SK-N-SH (cell line): ENCODE data around the gene ZNF140. TPM values are rescaled to one million over a fixed set of nuclear protein-coding genes. Genes with fewer than 3 reads are reported as not detected.

ENCODE experiments used
- CTCF ChIA-PET: fragments of 300-600, 350-600 bp; formaldehyde crosslinking; extraction: SDS; loops from one replicate; lab custom pipeline; 2021; lab: Yijun Ruan, JAX
- POLR2A ChIA-PET: fragments of 350-600 bp; sonication (Branson Sonifier 250); formaldehyde crosslinking; extraction: SDS; loops from one replicate; lab custom pipeline; 2020; ENCODE audit warnings: antibody characterized with exemption, inconsistent platforms; lab: Yijun Ruan, JAX
- DNase-seq: peaks from one replicate; pipeline ENCODE4 v3.0.0; 2012
- H2AFZ ChIP-seq: fragments of 200-600 bp; sonication (generic); 2 replicates; pipeline ENCODE4 v1.8.1; 2016; ENCODE audit warnings: antibody characterized with exemption, mild to moderate bottlenecking, low read depth
- H3F3A ChIP-seq: fragments of 200-600 bp; sonication (generic); replicated peaks from 2 replicates; pipeline ENCODE3; 2016; ENCODE audit warnings: antibody characterized with exemption, mild to moderate bottlenecking; ENCODE audit not compliant: insufficient read depth
- H3K27ac ChIP-seq, 2 experiments: fragments of 200-500 bp in 1 of 2; fragments of 200-600 bp in 1 of 2; sonication (Bioruptor generic) in 1 of 2; sonication (generic), shearing (Covaris generic) in 1 of 2; 2 replicates each; pipeline versions ENCODE4 v1.5.1 to v1.6.1; 2014 to 2016; ENCODE audit warnings: low read depth in 2 of 2, inconsistent platforms in 1 of 2, low read length in 1 of 2, mild to moderate bottlenecking in 1 of 2, mixed read lengths in 1 of 2
- H3K27me3 ChIP-seq: fragments of 200-600 bp; sonication (generic), shearing (Covaris generic); 2 replicates; pipeline ENCODE4 v1.6.1; 2016; ENCODE audit warnings: mixed run types; ENCODE audit not compliant: insufficient read depth
- H3K36me3 ChIP-seq, 2 experiments: fragments of 200-500 bp in 1 of 2; fragments of 200-600 bp in 1 of 2; sonication (Bioruptor generic) in 1 of 2; sonication (generic) in 1 of 2; replicated peaks in 1 of 2; 2 replicates each; pipeline versions ENCODE3 to v1.5.1; 2014 to 2016; ENCODE audit warnings: low read length in 1 of 2, mild to moderate bottlenecking in 1 of 2; ENCODE audit not compliant: insufficient read depth in 2 of 2, control insufficient read depth in 1 of 2
- H3K4me1 ChIP-seq, 2 experiments: fragments of 200-500 bp in 1 of 2; fragments of 200-600 bp in 1 of 2; sonication (Bioruptor generic) in 1 of 2; sonication (generic), shearing (Covaris generic) in 1 of 2; 2 replicates each; pipeline versions ENCODE4 v1.5.1 to v1.6.1; 2014 to 2016; ENCODE audit warnings: low read depth in 1 of 2, low read length in 1 of 2, mixed run types in 1 of 2; ENCODE audit not compliant: insufficient read depth in 2 of 2, control insufficient read depth in 1 of 2
- H3K4me2 ChIP-seq: fragments of 200-600 bp; sonication (generic), shearing (Covaris generic); 2 replicates; pipeline ENCODE4 v1.6.1; 2017; ENCODE audit warnings: mixed run types
- H3K4me3 ChIP-seq, 2 experiments: fragments of 200-500 bp in 1 of 2; fragments of 200-600 bp in 1 of 2; sonication (Bioruptor generic) in 1 of 2; sonication (generic), shearing (Covaris generic) in 1 of 2; 2 replicates each; pipeline versions ENCODE4 v1.5.1 to v1.8.1; 2014 to 2016; ENCODE audit warnings: low read depth in 2 of 2, inconsistent platforms in 1 of 2, low read length in 1 of 2, mild to moderate bottlenecking in 1 of 2, mixed read lengths in 1 of 2, moderate library complexity in 1 of 2
- H3K79me2 ChIP-seq: fragments of 200-600 bp; sonication (generic); 2 replicates; pipeline ENCODE4 v1.8.1; 2017; ENCODE audit warnings: mild to moderate bottlenecking; ENCODE audit not compliant: insufficient read depth
- H3K9ac ChIP-seq: fragments of 200-600 bp; sonication (generic); 2 replicates; pipeline ENCODE4 v1.6.1; 2017; ENCODE audit warnings: mixed run types
- H3K9me2 ChIP-seq: fragments of 200-600 bp; sonication (generic); 2 replicates; pipeline ENCODE4 v1.6.1; 2017; ENCODE audit warnings: mixed run types
- H3K9me3 ChIP-seq: fragments of 200-600 bp; sonication (generic); 2 replicates; pipeline ENCODE4 v1.6.1; 2017; ENCODE audit warnings: mixed run types, mild to moderate bottlenecking, moderate library complexity
- H4K20me1 ChIP-seq: fragments of 200-600 bp; sonication (generic); 2 replicates; pipeline ENCODE4 v1.6.1; 2017; ENCODE audit warnings: mild to moderate bottlenecking, mixed run types; ENCODE audit not compliant: insufficient read depth
- CHD2 ChIP-seq: fragments of 150-350 bp; IDR thresholded peaks from 2 replicates; pipeline ENCODE4 v1.6.1; 2018; ENCODE audit warnings: low read length; ENCODE audit not compliant: partially characterized antibody
- EZH2phosphoT487 ChIP-seq: fragments of 200-600 bp; sonication (generic); IDR thresholded peaks from 2 replicates; pipeline ENCODE4 v1.6.1; 2017; ENCODE audit warnings: low read depth, mixed run types, mild to moderate bottlenecking, antibody characterized with exemption, moderate library complexity, borderline replicate concordance
- FOSL2 ChIP-seq: IDR thresholded peaks from 2 replicates; pipeline ENCODE4 v1.4.0; 2012; ENCODE audit warnings: low read depth, mild to moderate bottlenecking, moderate library complexity, borderline replicate concordance
- FOXJ3 ChIP-seq: sonication (generic); formaldehyde crosslinking; IDR thresholded peaks from 2 replicates; pipeline ENCODE4 v1.5.1; 2020; ENCODE audit warnings: mild to moderate bottlenecking, missing genetic modification reagents
- FOXM1 ChIP-seq: IDR thresholded peaks from 2 replicates; pipeline ENCODE4 v1.4.0; 2012; ENCODE audit warnings: low read depth, mild to moderate bottlenecking
- GABPA ChIP-seq: IDR thresholded peaks from 2 replicates; pipeline ENCODE4 v1.4.0; 2012; ENCODE audit warnings: low read depth, mild to moderate bottlenecking
- JUND ChIP-seq: IDR thresholded peaks from 2 replicates; pipeline ENCODE4 v1.4.0; 2012
- MAX ChIP-seq: IDR thresholded peaks from 2 replicates; pipeline ENCODE4 v1.4.0; 2012; ENCODE audit warnings: low read depth
- MEF2A ChIP-seq: IDR thresholded peaks from 2 replicates; pipeline ENCODE4 v1.4.0; 2012; ENCODE audit warnings: low read depth, borderline replicate concordance
- MXI1 ChIP-seq: IDR thresholded peaks from 2 replicates; pipeline ENCODE4 v1.6.1; 2012; ENCODE audit warnings: mild to moderate bottlenecking, low read depth, low read length, improper control_type of control experiment
- PBX3 ChIP-seq: IDR thresholded peaks from 2 replicates; pipeline ENCODE4; 2012
- RAD21 ChIP-seq: IDR thresholded peaks from 2 replicates; pipeline ENCODE4 v1.6.1; 2012; ENCODE audit warnings: mild to moderate bottlenecking, low read length
- RXRA ChIP-seq: IDR thresholded peaks from 2 replicates; pipeline ENCODE4 v1.4.0; 2012; ENCODE audit warnings: low read depth, mild to moderate bottlenecking, borderline replicate concordance
- SIN3A ChIP-seq: IDR thresholded peaks from 2 replicates; pipeline ENCODE4 v1.6.1; 2012; ENCODE audit warnings: low read depth, mild to moderate bottlenecking, low read length, moderate library complexity, borderline replicate concordance
- SMC3 ChIP-seq: IDR thresholded peaks from 2 replicates; pipeline ENCODE4 v1.6.1; 2012; ENCODE audit warnings: low read depth, low read length, improper control_type of control experiment
- TAF1 ChIP-seq: IDR thresholded peaks from 2 replicates; pipeline ENCODE4 v1.6.1; 2012; ENCODE audit warnings: low read depth, mild to moderate bottlenecking, low read length, moderate library complexity, borderline replicate concordance
- YY1 ChIP-seq: IDR thresholded peaks from 2 replicates; pipeline ENCODE4 v1.4.0; 2012; ENCODE audit warnings: low read depth, mild to moderate bottlenecking
- WGBS: methylation state at CpG from one replicate; pipeline ENCODE4 v1.1.6; 2017; ENCODE audit warnings: low lambda C conversion rate; 5-methylcytosine and 5-hydroxymethylcytosine counted together
- polyA plus RNA-seq, 3 experiments: library from polyadenylated mRNA; depleted of rRNA; stranded (reverse); fragments of >200 nt; gene quantifications; 2 replicates each; pipeline ENCODE4 v1.2.3, GENCODE V29; 2012
- TF ChIP-seq, protein P1 (sequence below): IDR thresholded peaks from 2 replicates; pipeline ENCODE4 v1.6.1; 2012; ENCODE audit warnings: mild to moderate bottlenecking, low read depth, low read length, moderate library complexity
- TF ChIP-seq, protein P2 (sequence below): fragments of 150-350 bp; IDR thresholded peaks from 2 replicates; pipeline ENCODE4 v1.6.1; 2017; ENCODE audit warnings: antibody characterized with exemption, low read length, low read depth, borderline replicate concordance

Gene ZNF140
- polyA plus RNA-seq, 1 of the 3 experiments (the other 2 are of a cell fraction) = 5.1 TPM

DNA sequence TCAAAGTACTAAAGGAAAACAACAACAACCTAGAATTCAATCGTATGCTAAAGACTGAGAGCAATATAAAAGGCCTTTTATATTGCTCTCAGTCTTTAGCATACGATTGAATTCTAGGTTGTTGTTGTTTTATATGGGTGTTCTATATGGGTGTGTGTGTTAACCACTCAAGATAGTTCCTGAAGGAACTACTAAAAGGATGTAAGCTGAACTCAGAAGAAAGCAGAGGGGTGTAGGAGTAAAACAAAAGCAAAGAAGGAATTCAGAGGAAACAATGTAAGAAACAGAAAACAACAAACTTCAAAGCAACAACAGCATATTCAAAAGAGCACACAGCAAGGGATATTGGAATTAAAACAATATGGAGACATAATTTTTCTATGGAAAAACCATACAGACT, 44.0 kb downstream of the ZNF140 start:
- peaks cover 63% of the 10 kb centered on the region for H3K9me3 ChIP-seq
- H2AFZ ChIP-seq = no peak overlapping the region
- no peaks in the 10 kb centered on the region for H3K27me3 ChIP-seq
- no peaks in the 10 kb centered on the region for H3K4me1 ChIP-seq
- H3K27ac ChIP-seq = no peak overlapping the region
- no peak for TF ChIP-seq MXI1
- TF ChIP-seq, protein P1, sequence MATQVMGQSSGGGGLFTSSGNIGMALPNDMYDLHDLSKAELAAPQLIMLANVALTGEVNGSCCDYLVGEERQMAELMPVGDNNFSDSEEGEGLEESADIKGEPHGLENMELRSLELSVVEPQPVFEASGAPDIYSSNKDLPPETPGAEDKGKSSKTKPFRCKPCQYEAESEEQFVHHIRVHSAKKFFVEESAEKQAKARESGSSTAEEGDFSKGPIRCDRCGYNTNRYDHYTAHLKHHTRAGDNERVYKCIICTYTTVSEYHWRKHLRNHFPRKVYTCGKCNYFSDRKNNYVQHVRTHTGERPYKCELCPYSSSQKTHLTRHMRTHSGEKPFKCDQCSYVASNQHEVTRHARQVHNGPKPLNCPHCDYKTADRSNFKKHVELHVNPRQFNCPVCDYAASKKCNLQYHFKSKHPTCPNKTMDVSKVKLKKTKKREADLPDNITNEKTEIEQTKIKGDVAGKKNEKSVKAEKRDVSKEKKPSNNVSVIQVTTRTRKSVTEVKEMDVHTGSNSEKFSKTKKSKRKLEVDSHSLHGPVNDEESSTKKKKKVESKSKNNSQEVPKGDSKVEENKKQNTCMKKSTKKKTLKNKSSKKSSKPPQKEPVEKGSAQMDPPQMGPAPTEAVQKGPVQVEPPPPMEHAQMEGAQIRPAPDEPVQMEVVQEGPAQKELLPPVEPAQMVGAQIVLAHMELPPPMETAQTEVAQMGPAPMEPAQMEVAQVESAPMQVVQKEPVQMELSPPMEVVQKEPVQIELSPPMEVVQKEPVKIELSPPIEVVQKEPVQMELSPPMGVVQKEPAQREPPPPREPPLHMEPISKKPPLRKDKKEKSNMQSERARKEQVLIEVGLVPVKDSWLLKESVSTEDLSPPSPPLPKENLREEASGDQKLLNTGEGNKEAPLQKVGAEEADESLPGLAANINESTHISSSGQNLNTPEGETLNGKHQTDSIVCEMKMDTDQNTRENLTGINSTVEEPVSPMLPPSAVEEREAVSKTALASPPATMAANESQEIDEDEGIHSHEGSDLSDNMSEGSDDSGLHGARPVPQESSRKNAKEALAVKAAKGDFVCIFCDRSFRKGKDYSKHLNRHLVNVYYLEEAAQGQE = no peak
- TF ChIP-seq, protein P2, sequence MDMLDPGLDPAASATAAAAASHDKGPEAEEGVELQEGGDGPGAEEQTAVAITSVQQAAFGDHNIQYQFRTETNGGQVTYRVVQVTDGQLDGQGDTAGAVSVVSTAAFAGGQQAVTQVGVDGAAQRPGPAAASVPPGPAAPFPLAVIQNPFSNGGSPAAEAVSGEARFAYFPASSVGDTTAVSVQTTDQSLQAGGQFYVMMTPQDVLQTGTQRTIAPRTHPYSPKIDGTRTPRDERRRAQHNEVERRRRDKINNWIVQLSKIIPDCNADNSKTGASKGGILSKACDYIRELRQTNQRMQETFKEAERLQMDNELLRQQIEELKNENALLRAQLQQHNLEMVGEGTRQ = no peak
- no peak for TF ChIP-seq FOXJ3 (CRISPR knock-in tag)
- TF ChIP-seq PBX3 = no peak
- no peak for TF ChIP-seq FOXM1
- no peak for TF ChIP-seq CHD2
- no peak for TF ChIP-seq RAD21
- no peak for TF ChIP-seq SMC3
- no peak for TF ChIP-seq MEF2A
- no peak for TF ChIP-seq FOSL2
- no peak for TF ChIP-seq EZH2phosphoT487
- no peak for TF ChIP-seq GABPA
- no peak for TF ChIP-seq SIN3A
- no peak for TF ChIP-seq JUND
- no peak for TF ChIP-seq YY1
- no peak for TF ChIP-seq RXRA
- no peak for TF ChIP-seq TAF1
- no peak for TF ChIP-seq MAX
- peaks cover 20 to 86% of the 10 kb centered on the region in 2 experiments for H3K36me3 ChIP-seq
- no peak overlapping the region for H3K4me2 ChIP-seq
- no peak overlapping the region for H3K4me3 ChIP-seq
- no peaks in the 10 kb centered on the region for H3K9me2 ChIP-seq
- DNase-seq = no peak
- H4K20me1 ChIP-seq = no peaks in the 10 kb centered on the region
- WGBS = 94% methylated on average over 2 of the region's 2 CpGs
- ChIA-PET CTCF (no interaction called here), POLR2A (no interaction called here)
- H3F3A ChIP-seq = peaks cover 14% of the 10 kb centered on the region
- no peak overlapping the region for H3K9ac ChIP-seq
- peaks cover 12% of the 10 kb centered on the region; the same call in 1 of the 2 replicates for H3K79me2 ChIP-seq
